Choroid plexus epithelial cell (primary cell): ENCODE results near the gene MTG1.

Experiments used
- DNase-seq: peaks from one replicate; pipeline ENCODE4 v3.0.0-alpha.2; 2010; ENCODE audit warnings: low read depth
- H3K4me3 ChIP-seq: 2 replicates; pipeline ENCODE4 v1.5.1; 2011; ENCODE audit warnings: low read depth, mild to moderate bottlenecking, control low read depth, low read length, moderate library complexity
- TF ChIP-seq, protein P1 (sequence below): conservative IDR thresholded peaks from 2 replicates; pipeline ENCODE4 v1.5.1; 2011; ENCODE audit warnings: low read depth, mild to moderate bottlenecking, control low read depth, inconsistent platforms, low read length, moderate library complexity

Gene MTG1

DNA sequence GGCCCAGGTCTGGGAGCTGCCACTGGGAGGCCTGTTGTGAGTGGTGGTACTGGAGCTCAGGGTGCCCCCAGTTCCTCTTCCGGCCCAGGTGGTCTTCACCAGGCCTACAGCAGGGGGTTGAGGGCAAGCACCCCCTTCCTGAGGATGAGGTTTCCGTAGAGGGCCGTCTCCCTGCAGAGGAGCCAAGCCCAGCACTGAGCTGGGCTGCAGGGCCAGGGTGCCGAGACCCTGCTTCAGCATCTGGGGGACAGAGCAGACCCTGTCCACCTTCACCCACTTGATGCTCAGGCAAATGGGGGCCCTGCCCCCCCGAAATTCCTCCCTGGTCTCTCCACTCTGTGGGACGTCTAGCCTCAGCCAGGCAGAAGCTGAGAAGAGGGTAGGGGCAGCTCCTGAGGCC is 38.7 kb upstream of the MTG1 start:
- TF ChIP-seq, protein P1, sequence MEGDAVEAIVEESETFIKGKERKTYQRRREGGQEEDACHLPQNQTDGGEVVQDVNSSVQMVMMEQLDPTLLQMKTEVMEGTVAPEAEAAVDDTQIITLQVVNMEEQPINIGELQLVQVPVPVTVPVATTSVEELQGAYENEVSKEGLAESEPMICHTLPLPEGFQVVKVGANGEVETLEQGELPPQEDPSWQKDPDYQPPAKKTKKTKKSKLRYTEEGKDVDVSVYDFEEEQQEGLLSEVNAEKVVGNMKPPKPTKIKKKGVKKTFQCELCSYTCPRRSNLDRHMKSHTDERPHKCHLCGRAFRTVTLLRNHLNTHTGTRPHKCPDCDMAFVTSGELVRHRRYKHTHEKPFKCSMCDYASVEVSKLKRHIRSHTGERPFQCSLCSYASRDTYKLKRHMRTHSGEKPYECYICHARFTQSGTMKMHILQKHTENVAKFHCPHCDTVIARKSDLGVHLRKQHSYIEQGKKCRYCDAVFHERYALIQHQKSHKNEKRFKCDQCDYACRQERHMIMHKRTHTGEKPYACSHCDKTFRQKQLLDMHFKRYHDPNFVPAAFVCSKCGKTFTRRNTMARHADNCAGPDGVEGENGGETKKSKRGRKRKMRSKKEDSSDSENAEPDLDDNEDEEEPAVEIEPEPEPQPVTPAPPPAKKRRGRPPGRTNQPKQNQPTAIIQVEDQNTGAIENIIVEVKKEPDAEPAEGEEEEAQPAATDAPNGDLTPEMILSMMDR, result no peak
- DNase-seq, result no peak
- no peak overlapping the region for H3K4me3 ChIP-seq

DNA sequence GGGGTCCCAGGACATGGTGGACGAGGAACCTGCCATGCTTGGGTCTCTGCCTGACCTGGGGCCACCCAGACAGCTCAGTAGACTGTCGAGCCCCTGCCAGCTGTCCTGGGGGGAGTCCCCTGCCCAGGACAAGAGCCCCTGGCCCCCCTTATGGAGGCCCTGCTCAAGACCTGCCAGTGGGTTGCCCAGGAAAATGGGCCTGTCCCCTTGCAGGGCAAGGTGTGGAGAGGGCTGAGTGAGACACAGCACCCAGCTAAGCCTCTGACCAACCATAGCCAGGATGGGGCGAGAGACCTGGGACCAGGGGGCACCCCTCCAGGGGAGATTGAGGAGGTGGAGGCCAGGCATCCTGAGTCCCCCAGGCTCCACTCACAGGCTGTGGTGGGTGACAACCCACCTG is 38.0 kb upstream of the MTG1 start:
- no peak for DNase-seq
- H3K4me3 ChIP-seq, result no peak overlapping the region
- TF ChIP-seq, protein P1, result no peak

DNA sequence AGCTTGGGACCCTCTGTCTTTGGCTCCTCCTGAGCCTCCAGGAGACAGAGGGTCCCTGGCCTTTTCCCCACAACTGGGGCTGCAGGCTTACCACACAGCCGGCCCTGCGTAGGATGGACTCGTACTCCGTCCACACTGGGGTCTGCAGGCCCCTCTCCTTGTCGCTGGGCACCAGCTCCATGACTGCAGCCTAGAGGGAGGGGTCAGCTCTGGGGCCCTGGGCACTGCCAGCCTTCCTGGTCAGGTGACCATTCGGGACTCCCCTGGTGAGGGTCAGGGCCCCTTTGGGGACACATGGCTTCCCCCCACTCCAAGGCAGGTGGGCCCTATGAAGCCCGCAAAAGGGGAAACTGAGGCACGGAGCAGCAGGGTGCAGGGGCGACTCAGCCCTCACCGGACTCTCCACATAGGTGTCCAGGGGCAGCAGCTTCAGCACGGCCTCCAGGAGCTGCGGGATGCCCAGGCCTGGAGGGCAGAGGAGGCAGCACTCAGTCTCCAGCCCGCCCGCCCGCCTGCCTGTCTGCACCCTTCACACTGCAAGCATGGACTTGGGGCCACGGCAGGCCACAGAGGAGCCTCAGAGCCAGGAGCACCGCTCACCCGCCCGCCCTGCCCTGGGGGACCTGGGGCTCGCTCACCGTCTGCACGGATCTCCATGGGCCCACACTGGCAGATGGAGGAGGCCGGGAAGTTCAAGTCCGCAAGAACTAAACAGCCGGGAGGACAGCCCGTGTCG is 37.2 kb upstream of the MTG1 start:
- TF ChIP-seq, protein P1, result no peak
- DNase-seq, result no peak
- peak overlapping the region; percentile 60 for H3K4me3 ChIP-seq

DNA sequence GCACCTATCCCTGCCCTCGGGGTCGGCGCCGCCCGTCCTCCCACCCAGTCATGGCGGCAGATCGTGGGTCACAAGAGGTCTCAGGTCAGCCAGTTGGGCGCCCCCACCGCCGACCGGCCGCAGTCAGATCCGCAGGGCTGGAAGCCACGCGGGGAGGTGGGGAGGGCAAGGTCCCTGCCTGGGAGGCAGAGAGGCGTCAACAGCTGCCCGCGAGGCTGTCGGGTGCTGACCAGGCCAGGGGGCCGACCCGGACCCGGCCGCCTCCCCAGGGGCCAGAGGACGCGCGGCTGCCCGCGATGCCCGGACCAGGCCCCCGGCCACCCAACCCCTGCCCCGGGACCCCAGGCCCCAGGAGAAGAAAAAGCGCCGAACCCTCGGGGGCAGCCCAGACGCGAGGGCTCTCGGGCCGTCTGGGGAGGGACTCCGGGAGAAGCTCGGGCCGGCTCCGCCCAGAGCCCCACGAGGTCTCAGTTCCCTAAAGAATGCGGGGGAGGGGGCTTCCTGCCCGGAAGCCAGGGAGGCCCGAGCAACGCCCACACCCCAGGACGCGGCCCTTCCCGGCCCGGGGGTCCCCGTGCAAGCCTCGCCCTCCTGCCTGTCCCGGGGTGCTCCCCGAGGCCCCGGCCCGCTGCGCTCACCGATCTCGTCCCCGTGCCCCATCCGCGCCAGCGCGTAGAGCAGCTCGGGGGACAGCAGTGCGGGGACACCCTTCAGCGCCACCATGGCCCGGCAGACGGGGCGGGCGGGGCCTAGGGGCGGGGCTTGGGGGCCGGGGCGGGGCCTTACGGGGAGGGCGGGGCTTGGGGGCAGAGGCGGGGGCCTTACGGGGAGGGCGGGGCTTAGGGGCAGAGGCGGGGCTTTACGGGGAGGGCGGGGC is 36.4 kb upstream of the MTG1 start, which contains the start of gene FUOM:
Gene FUOM, minus strand, starts transcription at position 735 of the 877 bp plus-strand sequence. Its CDS starts 12 bp downstream, at position 723.
- peak; percentile 37 for DNase-seq
- H3K4me3 ChIP-seq, result peak within 1 kb of the TSS; percentile 60
- TF ChIP-seq, protein P1, result no peak

DNA sequence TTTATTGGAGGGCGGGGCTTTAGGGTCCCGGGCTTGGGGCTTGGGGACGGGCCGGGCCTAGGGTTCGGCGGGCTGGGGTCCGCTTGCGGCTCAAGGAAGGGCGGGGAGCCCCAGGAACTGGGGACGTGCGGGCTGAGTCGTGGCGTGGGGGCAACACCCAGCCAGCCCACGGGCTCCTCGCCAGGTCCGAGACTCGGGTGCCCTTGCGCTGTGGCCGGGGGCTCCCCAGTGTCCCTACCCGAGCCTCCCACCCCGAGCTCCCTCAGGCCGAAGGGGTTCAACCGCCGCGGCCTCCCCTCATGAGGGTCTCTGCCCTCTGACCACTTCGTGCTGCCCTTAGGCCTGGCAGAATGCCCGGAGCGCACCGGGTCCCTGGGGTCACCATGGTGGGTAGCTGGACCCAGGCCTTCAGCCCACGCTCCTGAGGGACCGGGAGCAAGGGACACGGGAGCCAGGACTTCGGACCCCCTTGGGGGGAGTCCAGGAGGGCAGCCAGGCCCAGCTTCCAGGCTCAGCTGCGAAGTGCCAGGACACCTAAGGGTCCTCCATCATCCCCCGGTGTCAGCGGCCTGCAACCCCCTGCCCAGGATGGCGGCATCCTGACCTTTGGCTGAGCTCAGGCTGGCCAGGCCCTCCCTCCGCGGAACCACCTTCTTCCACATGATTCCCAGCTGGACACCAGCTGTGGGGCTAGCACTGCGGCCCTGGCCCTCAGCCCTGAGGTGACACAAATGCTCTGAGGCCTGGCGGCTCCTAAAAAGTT is 35.6 kb upstream of the MTG1 start:
- TF ChIP-seq, protein P1, result no peak
- H3K4me3 ChIP-seq, result no peak overlapping the region
- DNase-seq, result no peak

DNA sequence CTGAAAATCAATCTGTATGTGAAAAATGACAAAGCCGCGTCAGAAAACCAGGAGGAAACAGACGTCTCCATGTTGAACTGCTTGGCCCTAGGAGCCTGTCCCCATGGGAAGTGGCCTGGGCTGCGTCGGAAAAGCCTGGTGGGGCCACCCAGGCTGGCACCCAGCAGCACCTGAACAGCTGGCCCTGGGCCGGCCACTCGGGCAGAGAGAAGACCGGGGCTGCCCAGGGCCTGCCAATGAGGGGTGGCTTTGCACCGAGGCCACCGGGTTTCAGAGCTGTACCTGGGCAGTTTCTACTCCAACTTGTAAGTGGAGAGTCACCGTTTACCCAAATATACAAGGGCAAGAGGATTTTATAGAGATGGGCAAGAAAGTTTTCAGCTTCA is 35.0 kb upstream of the MTG1 start:
- TF ChIP-seq, protein P1, result no peak
- H3K4me3 ChIP-seq, result no peak overlapping the region
- no peak for DNase-seq
